HG02852 (cell line): ENCODE data around the gene ZC3H12D.
"Not testable (repeated sequence)": the region's sequence is repeated elsewhere in the genome, so short reads cannot be mapped to it uniquely, and the experiment has no call there.

ENCODE experiments used
- ATAC-seq: cut with Tn5 transposase; IDR thresholded peaks from one replicate; pipeline ENCODE4 v1.9.1; 2021; ENCODE audit warnings: mild to moderate bottlenecking, moderate library complexity; ENCODE audit not compliant: unreplicated experiment

ZC3H12D gene

GRCh38 chr6:149460249-149460648 is 24.6 kb downstream of the ZC3H12D start:
- ATAC-seq, result not testable (repeated sequence)

- ATAC-seq, result no peak
Measured at GRCh38 chr6:149459761-149460160, 25.1 kb downstream of the ZC3H12D start.

GRCh38 chr6:149458806-149459205 is 26.0 kb downstream of the ZC3H12D start:
- no peak for ATAC-seq

- ATAC-seq, result no peak
Measured at GRCh38 chr6:149458196-149458595, 26.6 kb downstream of the ZC3H12D start.

GRCh38 chr6:149457316-149457884 is 27.4 kb downstream of the ZC3H12D start:
- ATAC-seq, result no peak

GRCh38 chr6:149456311-149457021 is 28.3 kb downstream of the ZC3H12D start:
- no peak for ATAC-seq

GRCh38 chr6:149455031-149455732 is 29.6 kb downstream of the ZC3H12D start:
- no peak for ATAC-seq

- no peak for ATAC-seq
Measured at GRCh38 chr6:149454346-149454848, 30.4 kb downstream of the ZC3H12D start.

- no peak for ATAC-seq
Measured at GRCh38 chr6:149453597-149454345, 31.0 kb downstream of the ZC3H12D start.

- ATAC-seq, result no peak
Measured at GRCh38 chr6:149452037-149452939, 32.5 kb downstream of the ZC3H12D start.

- no peak for ATAC-seq
Measured at GRCh38 chr6:149451376-149452036, 33.3 kb downstream of the ZC3H12D start.

- ATAC-seq, result no peak
Measured at GRCh38 chr6:149450679-149451375, 34.0 kb downstream of the ZC3H12D start.

GRCh38 chr6:149449831-149450678 is 34.8 kb downstream of the ZC3H12D start:
- ATAC-seq, result no peak

GRCh38 chr6:149448821-149449453 is 35.9 kb downstream of the ZC3H12D start:
- no peak for ATAC-seq

- ATAC-seq, result no peak
Measured at GRCh38 chr6:149446791-149447376, 37.9 kb downstream of the ZC3H12D start.

GRCh38 chr6:149445573-149445972 is 39.2 kb downstream of the ZC3H12D start:
- ATAC-seq, result no peak

GRCh38 chr6:149445095-149445466 is 39.7 kb downstream of the ZC3H12D start:
- ATAC-seq, result no peak
